HUES6 (cell line): ENCODE data around the gene ASCL3.
A peak's percentile ranks its signal among the peaks of the same experiment; 100 is the strongest.

Experiments used
- H3K27ac ChIP-seq: 2 replicates; pipeline ENCODE4 v1.7.0; 2013; ENCODE audit warnings: low read depth, mild to moderate bottlenecking, low read length, inconsistent platforms
- H3K27me3 ChIP-seq: 2 replicates; pipeline ENCODE4 v1.6.1; 2013; ENCODE audit warnings: low read length; ENCODE audit not compliant: control insufficient read depth, insufficient read depth
- H3K36me3 ChIP-seq: 2 replicates; pipeline ENCODE4 v1.6.1; 2013; ENCODE audit warnings: low read length; ENCODE audit not compliant: control insufficient read depth, insufficient read depth
- H3K4me1 ChIP-seq: 2 replicates; pipeline ENCODE4 v1.6.1; 2013; ENCODE audit warnings: low read length; ENCODE audit not compliant: control insufficient read depth, insufficient read depth
- H3K4me3 ChIP-seq: 2 replicates; pipeline ENCODE4 v1.5.1; 2013; ENCODE audit warnings: low read depth, low read length
- H3K9ac ChIP-seq: one replicate; pipeline ENCODE4 v1.6.1; 2013; ENCODE audit warnings: mild to moderate bottlenecking, low read length
- H3K9me3 ChIP-seq: 2 replicates; pipeline ENCODE4 v1.6.1; 2013; ENCODE audit warnings: low read depth, low read length; ENCODE audit not compliant: control insufficient read depth, insufficient read depth

The ASCL3 gene

DNA sequence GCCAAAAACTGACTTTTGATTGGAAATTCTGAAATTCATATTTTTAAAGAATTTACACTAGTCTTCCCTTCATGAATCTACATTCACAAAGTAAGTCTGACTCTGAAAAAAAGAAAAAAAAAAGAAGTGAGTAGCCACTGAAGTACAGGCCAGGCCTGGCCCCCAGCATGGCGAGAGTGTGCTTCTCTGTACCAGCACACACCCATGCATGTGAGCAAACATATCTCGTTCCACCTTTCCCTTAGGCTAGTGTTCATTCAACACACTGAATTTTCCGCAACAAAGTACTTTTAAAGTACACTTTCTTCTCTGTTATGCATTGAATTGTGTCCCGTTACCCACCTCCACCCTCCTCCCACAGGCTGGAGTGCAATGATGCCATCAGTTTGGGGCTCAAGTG, 14.6 kb downstream of the ASCL3 start:
- no peak overlapping the region for H3K27ac ChIP-seq
- H3K4me3 ChIP-seq: no peak overlapping the region

DNA sequence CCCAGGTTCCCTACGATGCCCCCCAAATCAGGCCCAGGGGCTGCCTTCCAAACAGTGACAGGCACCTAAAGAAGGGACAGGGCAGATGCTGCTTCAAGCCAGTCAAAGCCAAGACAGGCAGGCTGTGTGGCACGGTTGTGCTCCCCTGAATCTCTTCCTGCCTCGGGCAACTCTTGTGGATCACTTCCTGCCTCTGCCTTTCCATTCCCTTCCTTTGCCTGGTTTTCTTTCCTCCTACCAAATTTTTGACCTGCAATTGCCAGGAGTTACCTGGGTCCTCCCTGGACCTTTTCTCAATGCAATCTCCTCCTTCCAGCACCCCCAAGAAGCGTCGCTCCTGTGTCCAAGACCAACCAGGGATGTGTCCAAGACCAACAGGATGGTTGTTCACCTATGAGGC, 15.6 kb downstream of the ASCL3 start:
- no peak overlapping the region for H3K27ac ChIP-seq
- H3K4me3 ChIP-seq: no peak overlapping the region
- no peaks in the 10 kb centered on the region for H3K9me3 ChIP-seq
- peaks cover 26% of the 10 kb centered on the region for H3K36me3 ChIP-seq
- H3K4me1 ChIP-seq: peaks cover 10% of the 10 kb centered on the region; the same call in 1 of the 2 replicates
- H3K27me3 ChIP-seq: no peaks in the 10 kb centered on the region
- no peak overlapping the region for H3K9ac ChIP-seq

More for the DNA sequence above, 14.6 kb downstream of the ASCL3 start:
- H3K9ac ChIP-seq: no peak overlapping the region
- H3K27me3 ChIP-seq: no peaks in the 10 kb centered on the region
- peaks cover 19% of the 10 kb centered on the region for H3K4me1 ChIP-seq
- no peaks in the 10 kb centered on the region for H3K9me3 ChIP-seq
- H3K36me3 ChIP-seq: peaks cover 16% of the 10 kb centered on the region

DNA sequence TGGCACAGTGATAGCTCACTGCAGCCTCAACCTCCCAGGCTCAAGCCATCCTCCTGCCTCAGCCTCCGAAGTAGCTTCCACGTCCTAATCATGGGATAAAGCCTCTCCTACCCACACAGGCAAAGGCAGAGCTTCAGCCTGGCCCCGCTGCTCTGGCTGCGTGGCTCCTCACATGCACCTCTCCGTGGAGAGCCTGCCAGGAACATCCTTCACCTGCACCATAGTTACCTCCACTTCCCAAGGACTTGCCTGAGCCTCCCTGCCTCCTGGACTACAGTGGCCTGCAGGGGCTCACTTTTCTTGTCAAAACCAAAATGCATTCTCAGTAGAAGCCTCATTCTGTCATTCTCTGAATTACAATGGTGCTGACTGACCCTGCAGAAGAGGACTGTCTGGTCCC, 16.6 kb downstream of the ASCL3 start:
- Histone ChIP-seq H3K36me3 (peaks cover 35% of the 10 kb centered on the region), H3K4me1 (peaks cover 5% of the 10 kb centered on the region; the same call in 1 of the 2 replicates), H3K4me3 (no peak overlapping the region), H3K9ac (no peak overlapping the region), H3K27me3 (no peaks in the 10 kb centered on the region), H3K9me3 (no peaks in the 10 kb centered on the region), H3K27ac (no peak overlapping the region)

DNA sequence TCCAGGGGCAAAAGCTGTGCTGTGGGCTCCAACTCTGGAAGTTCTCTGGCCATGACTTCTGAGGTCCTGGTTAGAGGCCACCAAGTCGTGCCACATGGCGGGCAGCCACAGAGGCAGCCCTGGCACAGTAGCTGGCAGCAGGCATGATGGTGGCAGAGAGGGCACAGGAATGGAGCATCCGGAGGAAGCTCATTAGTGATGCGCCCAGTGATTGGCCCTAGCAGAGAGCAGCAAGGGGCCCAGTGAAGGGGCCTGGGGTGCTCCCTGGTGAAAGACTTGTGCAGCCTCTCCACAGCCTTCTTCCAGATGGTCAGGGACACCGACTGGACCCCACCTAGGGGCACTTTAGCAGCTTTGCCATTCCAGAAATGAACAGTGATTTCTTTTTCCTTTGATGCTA, 17.1 kb downstream of the ASCL3 start:
- H3K9ac ChIP-seq: no peak overlapping the region
- H3K4me1 ChIP-seq: peaks cover 4% of the 10 kb centered on the region; the same call in 1 of the 2 replicates
- H3K9me3 ChIP-seq: no peaks in the 10 kb centered on the region
- H3K27ac ChIP-seq: no peak overlapping the region
- no peak overlapping the region for H3K4me3 ChIP-seq
- peaks cover 40% of the 10 kb centered on the region for H3K36me3 ChIP-seq
- H3K27me3 ChIP-seq: no peaks in the 10 kb centered on the region

DNA sequence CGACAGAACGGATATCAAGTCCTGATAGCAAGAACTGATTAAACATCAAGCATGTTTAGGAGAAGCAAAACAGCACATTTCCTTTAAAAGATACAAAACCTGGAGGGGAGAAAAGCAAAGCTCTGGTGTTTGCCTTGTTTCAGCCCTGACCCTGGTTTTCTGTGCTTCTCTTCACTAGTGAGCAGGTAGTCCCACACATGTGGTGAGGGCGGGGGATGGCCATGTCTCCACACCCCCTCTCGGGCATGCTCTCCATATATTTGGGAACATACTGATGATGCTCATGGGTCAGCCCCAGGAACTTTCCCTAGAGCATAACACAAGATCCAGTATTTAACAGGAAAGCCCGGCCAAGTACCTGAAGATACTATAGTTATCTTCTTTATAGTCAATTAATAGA, 20.1 kb downstream of the ASCL3 start:
- peaks cover 68% of the 10 kb centered on the region for H3K36me3 ChIP-seq
- H3K9me3 ChIP-seq: no peaks in the 10 kb centered on the region
- no peak overlapping the region for H3K27ac ChIP-seq
- H3K4me1 ChIP-seq: peaks cover 4% of the 10 kb centered on the region; the same call in 1 of the 2 replicates
- H3K9ac ChIP-seq: no peak overlapping the region
- no peak overlapping the region for H3K4me3 ChIP-seq
- H3K27me3 ChIP-seq: no peaks in the 10 kb centered on the region

DNA sequence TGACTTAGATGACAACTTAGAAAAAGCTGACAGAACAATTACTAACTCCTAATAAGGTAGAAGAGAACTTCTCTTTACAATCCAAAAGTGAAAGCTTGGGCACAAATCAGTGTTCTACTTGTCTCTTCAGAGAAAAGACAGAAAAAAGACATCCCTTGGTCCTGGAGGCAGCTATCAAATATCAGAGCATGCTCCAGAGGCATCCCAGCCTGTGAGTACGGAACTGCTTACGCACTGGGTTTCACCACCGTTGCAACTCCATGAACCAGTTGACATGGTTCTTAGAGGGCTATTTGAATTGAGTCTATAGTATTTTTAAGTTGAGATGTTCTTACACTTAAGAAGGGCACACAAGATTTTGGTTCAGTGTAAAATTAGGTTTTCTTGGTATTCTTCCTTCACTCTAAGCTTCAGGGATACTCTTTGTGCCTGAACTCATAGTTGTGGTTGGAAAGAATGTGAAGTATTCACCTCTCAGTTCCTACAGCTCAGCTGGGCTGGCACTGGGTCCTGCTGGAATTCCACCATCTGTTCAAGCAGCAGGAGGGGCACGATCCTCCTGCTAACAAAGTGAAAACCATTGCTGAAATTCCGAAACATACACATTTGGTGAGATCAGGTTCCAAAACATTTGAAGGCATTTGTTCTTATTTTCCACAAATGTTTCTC, 25.5 kb downstream of the ASCL3 start:
- H3K9ac ChIP-seq: no peak overlapping the region
- H3K4me1 ChIP-seq: peaks cover 15% of the 10 kb centered on the region; the same call in 1 of the 2 replicates
- peaks cover 66% of the 10 kb centered on the region for H3K36me3 ChIP-seq
- no peaks in the 10 kb centered on the region for H3K9me3 ChIP-seq
- H3K27ac ChIP-seq: no peak overlapping the region
- H3K27me3 ChIP-seq: no peaks in the 10 kb centered on the region
- no peak overlapping the region for H3K4me3 ChIP-seq

DNA sequence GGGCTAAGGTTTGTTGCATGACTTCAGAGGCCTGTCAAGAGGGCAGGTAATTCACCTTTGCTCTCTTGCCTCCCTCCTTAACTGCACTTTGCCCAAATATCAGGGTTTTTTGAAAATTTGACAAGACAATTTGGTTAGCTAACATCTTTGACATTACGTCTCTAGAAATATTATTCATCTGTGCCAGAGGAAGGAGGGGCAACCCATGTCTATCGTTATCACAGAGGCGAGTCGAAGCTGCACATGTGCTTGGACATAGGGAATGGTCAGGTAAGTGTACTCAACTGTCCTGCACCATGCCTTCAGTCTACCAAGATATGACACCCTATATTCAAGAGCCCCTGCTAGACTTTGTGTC, 28.2 kb downstream of the ASCL3 start:
- H3K27ac ChIP-seq: no peak overlapping the region
- H3K36me3 ChIP-seq: peaks cover 41% of the 10 kb centered on the region
- peaks cover 19% of the 10 kb centered on the region; the same call in 1 of the 2 replicates for H3K4me1 ChIP-seq
- H3K9ac ChIP-seq: no peak overlapping the region
- no peaks in the 10 kb centered on the region for H3K9me3 ChIP-seq
- peaks cover 5% of the 10 kb centered on the region for H3K27me3 ChIP-seq
- H3K4me3 ChIP-seq: no peak overlapping the region

DNA sequence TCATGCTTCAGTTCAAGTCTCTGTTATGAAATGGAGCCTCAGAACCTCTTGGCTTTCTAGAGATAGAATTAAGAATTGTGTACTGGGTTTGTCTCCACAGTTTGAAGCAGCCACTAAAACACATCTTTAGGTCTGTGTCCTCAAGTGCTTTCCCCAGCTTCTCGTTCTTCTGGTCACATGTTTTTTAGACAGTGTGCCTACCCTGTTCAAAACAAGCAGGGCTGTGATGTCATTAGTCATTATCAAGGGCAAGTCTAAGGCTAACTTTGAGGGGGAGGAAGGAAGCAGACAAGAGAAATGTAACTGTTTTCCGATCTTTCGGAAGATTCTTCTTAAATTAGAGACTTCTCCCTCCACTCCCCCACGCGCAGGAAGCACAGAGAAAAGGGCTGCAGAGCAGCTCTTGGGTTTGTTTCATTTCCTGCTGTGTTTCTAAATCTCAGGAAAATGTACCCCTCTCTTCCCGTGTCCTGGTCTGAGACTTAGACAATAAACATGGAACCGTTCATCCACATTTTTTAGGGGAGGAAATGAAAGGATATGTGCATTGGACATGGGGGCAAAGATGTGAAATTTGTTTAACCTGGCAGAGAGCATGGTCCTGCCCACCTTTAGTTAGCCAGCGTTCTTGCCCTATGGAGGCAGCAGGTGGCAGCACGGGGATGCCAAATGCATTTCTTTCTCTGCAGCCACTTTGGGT, 28.7 kb downstream of the ASCL3 start:
- Histone ChIP-seq H3K9ac (no peak overlapping the region), H3K4me3 (no peak overlapping the region)

DNA sequence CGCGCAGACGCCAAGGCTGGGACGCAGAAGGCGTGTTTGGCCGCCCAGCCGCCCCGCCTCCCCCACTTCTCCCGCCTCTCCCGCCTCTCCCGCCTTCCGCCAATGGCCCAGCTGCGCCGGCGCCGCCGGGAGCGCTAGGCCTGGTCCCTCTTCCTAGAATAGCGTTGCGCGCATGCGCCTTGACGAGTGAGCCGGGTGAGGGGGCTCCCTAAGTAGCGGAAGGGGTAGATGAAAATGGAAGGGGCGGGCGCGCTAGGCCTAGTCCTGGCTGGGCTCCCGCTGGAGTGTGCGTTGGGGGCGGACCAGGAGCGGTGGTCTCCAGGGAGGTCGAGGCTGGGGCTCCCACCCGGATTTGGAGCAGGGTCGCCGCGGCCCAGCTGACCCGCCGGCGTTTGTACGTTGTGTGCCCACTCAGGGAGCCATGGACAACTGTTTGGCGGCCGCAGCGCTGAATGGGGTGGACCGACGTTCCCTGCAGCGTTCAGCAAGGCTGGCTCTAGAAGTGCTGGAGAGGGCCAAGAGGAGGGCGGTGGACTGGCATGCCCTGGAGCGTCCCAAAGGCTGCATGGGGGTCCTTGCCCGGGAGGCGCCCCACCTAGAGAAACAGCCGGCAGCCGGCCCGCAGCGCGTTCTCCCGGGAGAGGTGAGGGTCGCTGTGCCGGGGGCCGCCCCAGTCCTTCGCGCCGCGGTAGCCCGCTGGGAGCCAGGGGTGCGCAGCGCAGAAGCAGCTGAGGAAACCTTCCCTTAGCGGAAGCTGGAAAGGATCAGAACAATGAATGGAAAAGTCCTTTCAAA, 31.6 kb downstream of the ASCL3 start, which contains the start of gene AKIP1:
Gene AKIP1, plus strand, starts transcription at position 161 of the 795 bp plus-strand sequence. Its CDS starts 261 bp downstream, at position 422.
- Histone ChIP-seq H3K9ac (peak within 1 kb of the TSS; percentile 92), H3K27me3 (peaks cover 17% of the 10 kb centered on the region), H3K36me3 (peaks cover 8% of the 10 kb centered on the region), H3K9me3 (no peaks in the 10 kb centered on the region), H3K4me3 (peak within 1 kb of the TSS; percentile 98), H3K27ac (peak within 1 kb of the TSS; percentile 88; the same call in 1 of the 2 replicates), H3K4me1 (peaks cover 6% of the 10 kb centered on the region; the same call in 1 of the 2 replicates)

More for the DNA sequence above, 28.7 kb downstream of the ASCL3 start:
- Histone ChIP-seq H3K4me1 (peaks cover 19% of the 10 kb centered on the region; the same call in 1 of the 2 replicates), H3K27me3 (peaks cover 10% of the 10 kb centered on the region), H3K9me3 (no peaks in the 10 kb centered on the region), H3K36me3 (peaks cover 37% of the 10 kb centered on the region), H3K27ac (no peak overlapping the region)

DNA sequence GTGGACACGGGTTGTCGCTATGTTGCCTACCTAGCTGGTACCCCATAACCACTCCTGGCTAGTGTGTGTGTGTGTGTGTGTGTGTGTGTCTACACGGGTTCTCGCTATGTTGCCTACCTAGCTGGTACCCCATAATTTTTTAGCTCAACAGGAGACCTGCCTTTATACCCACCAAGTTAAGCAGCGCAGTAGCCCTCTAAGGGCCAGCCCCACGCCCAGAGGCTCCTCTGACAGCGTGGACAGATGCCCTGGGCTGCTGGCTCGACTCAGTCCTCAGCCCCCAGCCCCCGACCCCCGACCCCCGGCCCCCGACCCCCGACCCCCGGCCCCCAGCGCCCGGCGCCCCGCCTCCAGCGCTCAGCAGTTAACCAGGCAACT, 32.2 kb downstream of the ASCL3 start:
- Histone ChIP-seq H3K27me3 (peaks cover 17% of the 10 kb centered on the region), H3K9ac (peak overlapping the region; percentile 45), H3K4me1 (peaks cover 6% of the 10 kb centered on the region; the same call in 1 of the 2 replicates), H3K9me3 (no peaks in the 10 kb centered on the region), H3K4me3 (peak overlapping the region; percentile 70), H3K36me3 (peaks cover 6% of the 10 kb centered on the region), H3K27ac (no peak overlapping the region)
